AG08396 (cell line): ENCODE results near the gene SLC25A11.

Experiments used
- DNase-seq: peaks from one replicate; pipeline ENCODE4 v3.0.0; 2012; ENCODE audit warnings: low spot score, mixed read lengths

SLC25A11 gene, protein sequence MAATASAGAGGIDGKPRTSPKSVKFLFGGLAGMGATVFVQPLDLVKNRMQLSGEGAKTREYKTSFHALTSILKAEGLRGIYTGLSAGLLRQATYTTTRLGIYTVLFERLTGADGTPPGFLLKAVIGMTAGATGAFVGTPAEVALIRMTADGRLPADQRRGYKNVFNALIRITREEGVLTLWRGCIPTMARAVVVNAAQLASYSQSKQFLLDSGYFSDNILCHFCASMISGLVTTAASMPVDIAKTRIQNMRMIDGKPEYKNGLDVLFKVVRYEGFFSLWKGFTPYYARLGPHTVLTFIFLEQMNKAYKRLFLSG

DNA sequence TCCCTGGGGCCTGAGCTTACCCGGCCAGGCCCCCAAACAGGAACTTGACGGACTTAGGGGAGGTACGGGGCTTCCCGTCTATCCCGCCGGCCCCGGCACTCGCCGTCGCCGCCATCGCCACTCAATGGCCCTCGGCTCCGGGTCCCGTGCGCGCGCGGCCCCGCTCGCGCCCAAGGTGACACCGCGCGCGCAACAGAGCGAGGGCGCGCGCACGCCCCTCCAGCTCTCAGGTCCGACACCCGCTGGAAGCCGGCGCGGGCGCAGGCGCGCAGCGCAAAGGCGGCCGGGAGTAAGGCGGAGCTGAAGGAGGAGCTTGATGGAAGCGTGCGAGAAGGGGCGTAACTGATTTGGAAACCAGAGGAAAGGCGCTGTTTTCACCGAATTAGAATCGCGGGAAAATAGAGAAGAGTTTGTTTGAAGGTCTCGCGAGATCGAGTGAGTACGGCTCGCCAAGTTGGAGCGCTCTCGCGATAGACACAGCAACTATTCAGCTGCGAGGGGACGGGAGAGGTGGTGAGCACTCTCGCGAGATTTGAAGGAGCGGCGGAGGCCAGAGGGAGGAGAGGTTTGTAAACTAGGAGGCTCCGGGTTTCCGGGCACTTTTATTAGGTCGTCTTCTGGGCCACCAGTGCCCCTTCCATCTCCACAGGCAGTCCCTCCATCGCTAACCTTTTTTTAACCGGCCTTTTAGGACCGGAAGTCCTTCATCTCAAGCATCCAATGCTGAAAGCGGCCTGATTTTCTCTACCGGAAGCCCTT lies at the start of gene SLC25A11, which contains the start of gene RNF167:
TSS of gene SLC25A11 (minus strand) at position 251 of the 759 bp plus-strand sequence. CDS start at position 115, 136 bp downstream.
TSS of gene RNF167 (plus strand) at position 473 of the 759 bp plus-strand sequence. CDS start 642 bp downstream, outside the sequence.
- DNase-seq = peak; percentile 98

GRCh38 chr17:4987767-4988567 lies 48.1 kb upstream of the SLC25A11 start:
- peak; percentile 39 for DNase-seq

DNA sequence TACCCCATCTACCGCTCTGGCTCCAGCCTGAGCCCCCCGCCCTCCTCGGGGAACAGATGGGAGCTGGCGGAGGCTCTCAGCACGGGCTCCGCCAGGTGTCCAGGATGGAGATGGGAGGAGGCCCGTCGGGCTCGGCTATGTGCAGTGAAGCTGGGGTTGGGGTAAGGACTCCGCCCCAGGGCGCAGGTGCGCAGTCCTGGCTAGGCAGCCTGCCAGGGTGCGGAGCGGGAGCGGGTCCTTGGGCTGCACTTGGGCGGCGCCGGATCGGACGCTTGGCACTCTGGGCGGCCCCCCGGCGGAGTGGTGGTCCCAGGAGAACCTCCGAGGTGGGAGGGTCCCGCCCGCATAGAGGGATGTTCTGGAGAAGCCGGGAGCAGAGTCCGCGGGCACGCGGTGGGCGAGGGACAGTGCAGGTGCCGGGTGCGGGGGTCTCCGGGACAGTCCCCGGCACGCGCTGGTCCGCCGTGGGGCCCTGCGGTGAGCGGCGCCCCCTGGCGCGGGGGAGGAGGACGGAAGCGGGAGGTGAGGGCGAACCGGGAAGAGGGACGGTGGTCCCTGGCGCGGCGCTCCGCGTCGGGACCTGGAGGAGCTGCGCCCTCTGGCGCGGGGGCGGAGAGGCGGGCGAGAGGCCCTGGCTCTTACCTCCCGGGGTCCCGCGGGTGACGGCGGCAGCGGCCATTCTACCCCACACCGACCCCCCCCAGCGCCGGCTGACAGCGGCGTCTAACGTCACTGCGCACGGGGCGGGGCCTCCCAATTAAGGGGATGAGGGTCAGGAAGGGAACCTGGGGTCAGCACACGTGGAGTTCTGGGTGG lies 47.3 kb upstream of the SLC25A11 start, which contains the start of gene CAMTA2:
TSS of gene CAMTA2 (minus strand) at position 725 of the 816 bp plus-strand sequence. CDS start 1,453 bp downstream, outside the sequence.
- DNase-seq = peak; percentile 84

DNA sequence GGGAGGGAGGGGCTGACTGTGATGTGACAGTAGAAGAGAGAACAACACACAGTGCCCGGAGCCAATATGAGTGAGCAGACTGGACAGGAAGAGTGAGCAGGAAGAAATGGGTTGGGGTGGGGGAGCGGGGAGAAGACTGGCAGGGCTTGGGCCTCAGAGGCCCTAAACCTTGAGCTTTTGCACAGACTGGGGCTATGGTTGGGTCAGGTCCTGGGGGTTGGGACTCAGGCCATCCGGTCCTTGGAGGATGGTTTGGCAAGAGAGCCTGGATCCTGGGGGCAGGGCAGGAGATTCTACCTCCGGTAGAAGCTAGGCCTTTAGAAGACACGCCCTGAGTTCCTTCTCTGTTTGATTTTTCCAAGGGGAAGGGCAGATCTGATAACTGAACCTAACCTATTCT lies 46.6 kb upstream of the SLC25A11 start:
- no peak for DNase-seq

DNA sequence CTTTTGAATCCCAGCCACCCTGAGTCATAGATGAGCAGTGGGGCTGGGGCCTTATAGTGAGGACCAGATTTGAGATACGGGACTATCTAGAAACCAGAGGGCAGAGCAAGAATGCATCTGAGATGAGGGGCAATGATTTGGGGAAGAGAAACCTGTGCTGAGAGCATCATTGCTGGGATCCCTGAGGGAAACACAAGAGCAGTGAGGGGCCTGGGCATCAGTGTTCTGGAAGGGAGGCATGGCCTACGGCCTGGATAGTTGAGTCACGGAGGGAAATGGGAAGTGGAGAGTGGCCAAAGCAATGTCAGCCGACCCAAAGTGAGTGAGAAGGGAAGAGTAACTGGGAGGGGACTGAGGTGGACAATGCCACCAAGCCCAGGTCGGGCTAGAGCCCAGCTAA lies 42.5 kb upstream of the SLC25A11 start:
- no peak for DNase-seq

DNA sequence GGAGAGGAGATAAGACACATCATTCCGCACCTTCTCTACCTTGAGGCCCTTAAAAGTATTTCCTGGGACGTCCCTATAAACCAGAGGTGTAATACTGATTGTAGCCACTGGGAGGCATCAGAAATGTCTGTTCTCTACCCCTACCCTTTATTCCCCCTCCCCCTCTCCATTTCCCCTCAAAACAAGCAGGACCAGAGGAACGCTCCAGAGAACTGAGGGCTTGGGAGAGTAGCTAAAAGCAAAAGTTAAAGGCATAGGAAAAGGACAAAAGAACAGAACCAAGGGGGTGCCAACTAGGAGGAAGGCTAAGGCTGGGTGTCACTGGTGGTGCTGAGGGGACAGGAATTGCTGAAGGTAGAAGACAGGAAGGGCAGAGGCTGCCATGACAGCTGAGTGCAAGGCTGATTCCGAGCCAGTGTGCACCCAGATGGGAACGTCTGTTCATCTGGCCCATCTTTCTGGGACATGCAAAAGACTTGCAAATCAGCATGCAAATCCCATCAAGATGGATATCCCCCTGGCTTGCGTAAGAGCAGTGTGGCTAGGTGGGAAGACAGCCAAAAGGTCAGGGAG lies 40.9 kb upstream of the SLC25A11 start:
- peak; percentile 46 for DNase-seq

DNA sequence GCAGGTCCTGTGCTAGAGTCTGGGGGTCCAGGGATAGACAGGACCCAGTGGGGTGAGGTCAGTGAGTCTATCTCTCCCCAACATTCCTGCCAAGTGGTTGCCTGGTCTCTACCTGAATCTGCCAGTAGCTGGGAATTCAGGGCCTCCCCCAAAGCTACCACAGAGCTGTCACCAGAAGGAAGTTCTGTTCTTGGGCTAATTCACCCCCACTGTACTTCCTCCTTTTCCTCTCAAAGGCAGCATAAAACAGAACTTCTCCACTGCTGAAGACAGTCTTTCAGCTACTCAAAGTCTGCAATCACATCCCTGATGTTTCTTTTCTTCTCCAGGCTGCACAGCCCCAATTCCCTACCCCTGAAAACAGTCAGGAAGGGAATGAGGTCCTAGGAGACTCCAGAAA lies 38.9 kb upstream of the SLC25A11 start:
- no peak for DNase-seq

DNA sequence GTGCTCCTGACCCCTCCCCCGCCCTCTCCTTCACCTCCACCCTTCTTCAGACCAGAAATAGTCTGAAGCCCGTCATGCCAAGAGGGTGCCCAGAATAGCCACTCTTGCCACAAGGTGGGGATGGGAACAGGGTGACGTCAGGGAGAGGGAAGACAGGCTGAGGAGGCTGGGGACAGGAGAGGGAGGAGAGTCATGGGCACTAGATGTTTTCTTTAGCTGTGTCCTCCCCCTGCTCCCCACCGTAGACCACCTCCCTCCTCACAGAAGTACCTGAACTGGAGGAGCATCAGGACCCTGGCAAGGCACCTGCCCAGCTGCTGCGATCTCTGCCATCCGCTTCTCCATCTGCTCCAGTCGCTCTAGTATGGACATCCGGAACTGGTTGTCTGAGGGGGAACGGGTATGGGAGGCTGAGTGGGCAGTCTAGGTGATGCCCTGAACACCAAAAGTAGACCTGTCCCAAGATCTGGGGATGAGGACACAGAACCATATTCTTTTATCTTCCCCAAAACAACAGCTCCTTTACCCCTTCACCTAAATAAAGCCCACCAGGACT lies 34.3 kb upstream of the SLC25A11 start:
- DNase-seq = no peak

DNA sequence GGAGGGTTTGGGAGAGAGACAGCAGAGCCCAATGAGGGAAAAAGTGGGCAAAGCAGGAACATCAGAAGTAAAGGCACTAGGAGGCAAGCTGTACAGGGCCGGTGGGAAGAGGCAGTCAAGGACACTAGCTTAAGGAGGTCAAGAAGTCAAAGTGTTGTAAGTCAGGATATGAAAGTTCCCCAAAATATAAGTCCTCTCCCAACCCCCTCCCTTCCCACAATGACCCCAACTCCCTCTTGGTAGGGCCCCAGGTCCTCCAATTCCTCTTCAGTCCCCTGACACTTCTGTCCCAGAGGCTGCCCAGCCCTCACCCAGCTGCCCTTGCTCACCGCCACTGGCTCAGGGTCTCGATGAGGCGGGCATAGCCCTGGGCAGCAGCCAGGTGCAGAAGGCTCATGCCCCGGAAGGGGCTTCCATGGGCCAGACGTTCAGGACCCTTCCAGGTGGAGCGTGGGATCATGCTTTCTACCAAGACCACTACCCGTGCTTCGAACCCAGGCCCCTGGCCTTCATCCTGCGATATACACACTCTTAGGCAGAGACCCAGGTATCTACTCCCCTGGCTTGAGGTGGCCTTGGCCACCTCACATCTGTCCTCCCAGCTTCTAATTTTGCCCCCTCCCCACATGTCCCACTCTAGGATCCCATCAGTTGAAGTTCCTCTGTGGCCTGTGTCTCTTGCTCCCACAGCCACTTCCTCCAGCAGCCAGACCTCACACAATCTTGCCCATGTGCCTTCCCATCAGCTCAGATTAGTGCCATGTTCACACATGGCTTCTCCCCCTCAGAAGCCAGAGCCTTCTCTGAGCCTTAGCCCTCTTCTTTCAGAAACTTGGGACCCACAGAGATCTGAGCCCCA lies 33.6 kb upstream of the SLC25A11 start:
- DNase-seq = no peak

DNA sequence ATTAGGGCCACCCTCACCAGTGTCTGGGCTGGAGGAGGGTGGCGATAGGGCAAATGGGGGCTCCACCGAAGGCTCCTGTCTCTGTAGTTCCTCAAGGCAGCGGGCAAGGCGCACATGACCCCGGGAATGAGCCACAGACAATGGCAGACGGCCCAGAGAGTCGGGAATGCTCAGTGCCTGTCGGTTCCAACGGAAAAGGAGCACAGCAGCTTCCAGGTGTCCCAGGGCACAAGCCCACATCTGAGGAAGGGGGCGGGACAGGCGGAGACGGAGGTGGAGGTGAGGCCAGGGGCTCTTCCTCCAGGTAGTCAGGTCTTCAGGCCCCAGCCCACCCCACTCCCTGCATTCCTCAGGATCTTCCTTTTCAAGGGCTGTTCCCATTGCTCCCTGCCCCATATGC lies 32.9 kb upstream of the SLC25A11 start:
- no peak for DNase-seq

GRCh38 chr17:4972322-4972721 lies 32.5 kb upstream of the SLC25A11 start:
- no peak for DNase-seq

DNA sequence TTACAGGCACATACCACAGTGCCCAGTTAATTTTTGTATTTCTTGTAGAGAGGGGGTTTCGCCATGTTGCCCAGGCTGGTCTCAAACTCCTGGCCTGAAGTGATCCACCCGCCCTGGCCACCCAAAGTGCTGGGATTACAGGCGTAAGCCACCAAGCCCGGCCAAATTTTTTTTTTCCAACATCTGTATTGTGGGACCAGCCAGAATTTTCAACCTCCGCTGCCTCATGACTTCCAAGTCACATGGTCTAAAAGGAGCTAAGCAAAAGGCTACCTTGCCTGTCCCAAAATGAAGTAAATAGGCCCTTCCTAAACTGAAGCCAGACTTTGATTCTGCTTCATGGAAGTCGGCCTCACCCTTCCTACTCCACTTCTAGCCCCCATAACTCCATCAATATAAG lies 32.0 kb upstream of the SLC25A11 start:
- DNase-seq = no peak

GRCh38 chr17:4970273-4970672 lies 30.4 kb upstream of the SLC25A11 start:
- no peak for DNase-seq

- peak; percentile 29 for DNase-seq
Observed at GRCh38 chr17:4969551-4970173, 29.8 kb upstream of the SLC25A11 start.

DNA sequence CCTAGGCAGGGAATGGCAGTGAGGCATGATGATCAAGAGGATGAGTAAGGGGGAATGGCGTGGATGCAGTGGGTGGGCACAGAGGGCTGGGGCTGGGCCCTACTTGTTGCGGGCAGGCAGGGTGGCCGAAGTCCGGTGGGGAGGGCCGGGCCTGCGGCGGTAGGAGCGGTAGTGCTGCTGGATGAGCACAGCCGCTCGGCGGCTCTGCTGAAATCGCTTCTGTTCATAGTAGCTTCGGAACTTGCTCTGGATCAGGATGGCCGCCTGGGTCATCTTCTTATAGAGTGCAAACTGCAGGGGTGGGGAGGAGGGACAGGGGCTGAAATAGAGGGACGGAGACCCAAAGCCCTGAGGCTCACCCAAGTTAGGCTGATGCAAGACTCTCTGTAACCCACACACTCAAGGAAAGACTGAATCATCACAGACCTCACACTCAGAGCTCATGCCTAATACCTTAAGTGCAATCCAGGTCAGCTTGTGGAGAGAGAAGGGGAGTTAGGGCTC lies 29.3 kb upstream of the SLC25A11 start:
- peak; percentile 84 for DNase-seq

GRCh38 chr17:4968486-4969046 lies 28.7 kb upstream of the SLC25A11 start:
- peak; percentile 14 for DNase-seq

GRCh38 chr17:4967539-4968485 lies 28.0 kb upstream of the SLC25A11 start, which contains the start of gene SPAG7:
Gene SPAG7 (minus strand): TSS chr17:4967817. CDS start chr17:4967804, 13 bp downstream.
- peak; percentile 95 for DNase-seq
